Adipose tissue (tissue), 3 donors: Measurements from ENCODE around the gene FMNL1. TPM values are rescaled to one million over a fixed set of nuclear protein-coding genes. Genes with fewer than 3 reads are reported as not detected.

Source experiments
- H3K27ac ChIP-seq: one replicate; pipeline ENCODE4 v1.5.1; 2013; ENCODE audit warnings: low read depth, low read length
- WGBS, 3 donors: extraction: QIAGEN DNeasy Blood & Tissue Kit; methylation state at CpG; one replicate each; pipeline ENCODE4 v1.1.7; 2013; 5-methylcytosine and 5-hydroxymethylcytosine counted together
- polyA plus RNA-seq, 3 donors: library from polyadenylated mRNA; stranded (reverse); fragments of 200-250 nt; gene quantifications; one replicate each; pipeline ENCODE4 v1.2.3, GENCODE V29; 2013
- donor health status: healthy with polysubstance abuse.
- donor health status: Bipolar disorder and iron deficiency.
- donor health status: healthy.

Gene FMNL1
- polyA plus RNA-seq, 3 donors: 3.1 to 35.5 (median 27.5) TPM

GRCh38 chr17:45289301-45290268, 67.9 kb downstream of the FMNL1 start:
- H3K27ac ChIP-seq: no peak overlapping the region
- 67 to 74% (median 74%) methylated on average over 15 of the region's 15 CpGs for WGBS, 3 donors

GRCh38 chr17:45290269-45290765, 68.6 kb downstream of the FMNL1 start:
- 87 to 95% (median 94%) methylated on average over 11 of the region's 11 CpGs for WGBS, 3 donors
- H3K27ac ChIP-seq: no peak overlapping the region

- no peak overlapping the region for H3K27ac ChIP-seq
- 42 to 72% (median 43%) methylated on average over 5 of the region's 5 CpGs for WGBS, 3 donors
Observed at GRCh38 chr17:45291171-45291805, 69.6 kb downstream of the FMNL1 start.

- 53 to 75% (median 73%) methylated on average over 12 of the region's 12 CpGs for WGBS, 3 donors
- H3K27ac ChIP-seq: no peak overlapping the region
Observed at GRCh38 chr17:45292696-45293412, 71.2 kb downstream of the FMNL1 start.

- H3K27ac ChIP-seq: no peak overlapping the region
- 31 to 49% (median 40%) methylated on average over 10 of the region's 10 CpGs for WGBS, 3 donors
Observed at GRCh38 chr17:45293413-45294211, 71.9 kb downstream of the FMNL1 start.

- no peak overlapping the region for H3K27ac ChIP-seq
- 21 to 60% (median 50%) methylated on average over 3 of the region's 3 CpGs for WGBS, 3 donors
Observed at GRCh38 chr17:45294506-45294905, 72.8 kb downstream of the FMNL1 start.

GRCh38 chr17:45296003-45296832, 74.5 kb downstream of the FMNL1 start:
- WGBS, 3 donors: 69 to 94% (median 77%) methylated on average over 7 of the region's 7 CpGs
- H3K27ac ChIP-seq: no peak overlapping the region

GRCh38 chr17:45296833-45297124, 75.1 kb downstream of the FMNL1 start:
- WGBS, 3 donors: 32 to 49% (median 39%) methylated on average over 1 of the region's 1 CpG
- H3K27ac ChIP-seq: no peak overlapping the region

Other genes starting within 250 kb of the FMNL1 start
- gene DCAKD, start 170.3 kb upstream of the FMNL1 start, polyA plus RNA-seq: 10 to 100 TPM in 2 of 3 donors, 1 to 10 TPM in 1; 8.8 to 21.5 (median 19.7) TPM
- 10 to 100 TPM; 22.1 to 46.5 (median 41.2) TPM for gene NMT1, start 160.6 kb upstream of the FMNL1 start, polyA plus RNA-seq
- gene PLCD3, start 89.4 kb upstream of the FMNL1 start, polyA plus RNA-seq: 10 to 100 TPM in 2 of 3 donors, 1 to 10 TPM in 1; 6.9 to 49.7 (median 42.4) TPM
- 10 to 100 TPM; 11.2 to 17.4 (median 15.6) TPM for gene ACBD4, start 86.2 kb upstream of the FMNL1 start, polyA plus RNA-seq
- gene HEXIM1, start 73.4 kb upstream of the FMNL1 start, polyA plus RNA-seq: 10 to 100 TPM in 2 of 3 donors, 1 to 10 TPM in 1; 5.4 to 24.9 (median 13.4) TPM
- 1 to 10 TPM; 5.4 to 8.0 (median 7.8) TPM for gene HEXIM2, start 60.0 kb upstream of the FMNL1 start, polyA plus RNA-seq
- gene SPATA32, start 40.2 kb downstream of the FMNL1 start, polyA plus RNA-seq: under 1 TPM in 2 of 3 donors, not detected in 1; 0.05 to 0.07 TPM
- gene MAP3K14, start 95.1 kb downstream of the FMNL1 start, polyA plus RNA-seq: 1 to 10 TPM; 5.9 to 9.7 (median 8.3) TPM
- gene ARHGAP27, start 211.0 kb downstream of the FMNL1 start, polyA plus RNA-seq: 10 to 100 TPM in 2 of 3 donors, 1 to 10 TPM in 1; 6.7 to 33.4 (median 25.4) TPM